ENCODE data around the gene NAT9. TPM values are rescaled to one million over a fixed set of nuclear protein-coding genes. Genes with fewer than 3 reads are reported as not detected.

The NAT9 gene
- total and polyA plus RNA-seq, 2 of the 4 experiments (the other 2 are of a cell fraction) = 48.9 to 62.0 TPM

- intact Hi-C loops (cut with micrococcal nuclease) = loop anchor here (2.0 kb wide), 1 partner anchor 80 kb away; no protein-coding TSS in a partner anchor
- H2AK5ac ChIP-seq (ENCODE audit: low read depth, low read length) = no peak within 1 kb of the TSS
Observed at GRCh38 chr17:74736513-74737298, 39.4 kb downstream of the NAT9 start, which contains the start of gene RAB37. TSS of gene RAB37 (plus strand) at chr17:74737256. CDS start at chr17:74737273, 17 bp downstream.

More at GRCh38 chr17:74736513-74737298, 39.4 kb downstream of the NAT9 start, which contains the start of gene RAB37:
- H2BK20ac ChIP-seq (ENCODE audit: low read depth, low read length) = no peak within 1 kb of the TSS
- H3K27me3 ChIP-seq (ENCODE audit: control insufficient read depth, insufficient read depth, low read length) = peaks cover 47% of the 10 kb centered on the region
- H3K14ac ChIP-seq (replicated peaks; ENCODE audit: low read depth, low read length) = no peak within 1 kb of the TSS
- H4K8ac ChIP-seq (ENCODE audit: low read depth in 2 of 2, low read length in 2 of 2) = no peak within 1 kb of the TSS
- CTCF ChIA-PET = interaction anchor here (0.9 to 2.9 kb wide), 2 partner anchors 50 to 80 kb away, joined by 6 to 29 read pairs; no protein-coding TSS in a partner anchor
- H3K9me1 ChIP-seq (ENCODE audit: insufficient read depth, low read length) = 0 out of 2 replicates have a peak, but pooled peaks cover 3% of the 10 kb centered on the region
- H2AFZ ChIP-seq (replicated peaks; ENCODE audit: low read length, poor library complexity) = peak within 1 kb of the TSS; percentile 75
- H3K4me1 ChIP-seq (ENCODE audit: control insufficient read depth, insufficient read depth, low read length) = peaks cover 4% of the 10 kb centered on the region; the same call in 1 of the 2 replicates
- no peak for DNase-seq
- no peaks in the 10 kb centered on the region for H3K36me3 ChIP-seq (ENCODE audit: control insufficient read depth, insufficient read depth, low read length)
- no peak within 1 kb of the TSS for H2BK120ac ChIP-seq (ENCODE audit: low read depth, low read length)
- H4K20me1 ChIP-seq (ENCODE audit: insufficient read depth, low read length) = no peaks in the 10 kb centered on the region
- H3K79me1 ChIP-seq (ENCODE audit: low read depth in 1 of 2, low read length in 2 of 2) = no peaks in the 10 kb centered on the region
- no peak within 1 kb of the TSS for H3K27ac ChIP-seq (ENCODE audit: insufficient read depth, low read length)
- H3K9ac ChIP-seq (ENCODE audit: low read depth, low read length) = no peak within 1 kb of the TSS
- H3K23ac ChIP-seq (ENCODE audit: low read depth, low read length) = no peak within 1 kb of the TSS; the same call in 1 of the 2 replicates
- H2BK15ac ChIP-seq (ENCODE audit: low read depth, low read length) = no peak within 1 kb of the TSS
- no TSS peak for BruUV-seq (replicated peaks)
- H3K56ac ChIP-seq (ENCODE audit: extremely low read depth, insufficient read depth, low read length) = no peak within 1 kb of the TSS
- no peak within 1 kb of the TSS for H4K5ac ChIP-seq (ENCODE audit: low read depth, low read length)
- no peak within 1 kb of the TSS for H3K4ac ChIP-seq (ENCODE audit: low read depth, low read length)
- no peak within 1 kb of the TSS for H3K18ac ChIP-seq (ENCODE audit: low read depth, low read length)
- no peak for TF ChIP-seq CEBPB (IDR thresholded peaks at IDR 0.05; ENCODE audit: low read depth, low read length)
- TF ChIP-seq CTCF (conservative IDR thresholded peaks at IDR 0.05; ENCODE audit: low read depth, low read length) = peak; percentile 12; the same call in 1 of the 2 replicates
- no peak within 1 kb of the TSS; the same call in 1 of the 2 replicates for H3K4me3 ChIP-seq (ENCODE audit: insufficient read depth, low read depth, low read length)
- dilution Hi-C loops (cut with HindIII; ENCODE audit: low sequenced_read_pairs, unreplicated experiment) (no loop called here), in situ Hi-C loops (cut with MboI; ENCODE audit: low sequenced_read_pairs) (no loop called here)
- 5% methylated on average over 36 of the region's 67 CpGs; no CpG with 5 or more reads in 1 of the 2 experiments for WGBS, 2 experiments (ENCODE audit: extremely low coverage in 2 of 2, insufficient read length in 1 of 2)
- H3K9me3 ChIP-seq (ENCODE audit: control insufficient read depth, insufficient read depth, low read length) = no peaks in the 10 kb centered on the region
- ATAC-seq (ENCODE audit: low read depth) = peak; percentile 15; the same call in 1 of the 2 replicates
- H3K4me2 ChIP-seq (ENCODE audit: low read depth, low read length) = no peak within 1 kb of the TSS; the same call in 1 of the 2 replicates
- POLR2A ChIA-PET (ENCODE audit: unreplicated experiment) = no interaction called here
- H2BK5ac ChIP-seq (ENCODE audit: low read depth, low read length, poor library complexity, severe bottlenecking) = no peak within 1 kb of the TSS
- peak within 1 kb of the TSS; percentile 55 for H2AK9ac ChIP-seq (replicated peaks; ENCODE audit: low read depth, low read length, poor library complexity)
- no peak within 1 kb of the TSS for H4K91ac ChIP-seq (ENCODE audit: insufficient read depth, low read depth, low read length)

Measured in IMR-90 (cell line).